Measurements from ENCODE around the gene HBG1. TPM values are rescaled to one million over a fixed set of nuclear protein-coding genes. Genes with fewer than 3 reads are reported as not detected.

HBG1 gene
- total RNA-seq, 1 donor from 2014 or later, result not detected

DNA sequence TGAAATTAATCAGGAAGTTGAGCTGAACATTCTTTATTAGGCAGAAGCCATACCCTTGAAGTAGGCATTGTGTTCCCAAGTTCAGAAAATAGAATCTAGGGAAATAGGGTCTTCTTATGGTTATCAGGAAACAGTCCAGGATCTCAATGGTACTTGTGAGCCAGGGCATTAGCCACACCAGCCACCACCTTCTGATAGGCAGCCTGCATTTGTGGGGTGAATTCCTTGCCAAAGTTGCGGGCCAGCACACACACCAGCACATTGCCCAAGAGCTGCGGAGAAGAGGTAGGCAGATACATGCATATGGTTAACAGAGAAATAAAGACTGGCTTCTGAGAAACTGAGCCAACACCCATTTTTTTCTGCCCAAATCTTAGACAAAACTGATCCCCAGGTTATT is 16.8 kb downstream of the HBG1 start:
- H3K4me1 Mint-ChIP-seq (ENCODE audit: low read depth), result peaks cover 2% of the 10 kb centered on the region
- TF ChIP-seq CTCF (IDR thresholded peaks at IDR 0.05; ENCODE audit: unreplicated experiment), result no peak
- no peaks in the 10 kb centered on the region for H3K36me3 Mint-ChIP-seq (ENCODE audit: insufficient read depth)

GRCh38 chr11:5232176-5232575 is 17.5 kb downstream of the HBG1 start:
- no peaks in the 10 kb centered on the region for H3K27me3 Mint-ChIP-seq
- no peak for DNase-seq (ENCODE audit: low spot score, unreplicated experiment)
- H3K4me1 Mint-ChIP-seq (ENCODE audit: low read depth), result peaks cover 2% of the 10 kb centered on the region
- H3K27ac Mint-ChIP-seq, result no peak overlapping the region
- H3K4me3 Mint-ChIP-seq (ENCODE audit: low read depth), result no peak overlapping the region
- H3K36me3 Mint-ChIP-seq (ENCODE audit: insufficient read depth), result no peaks in the 10 kb centered on the region
- H3K9me3 Mint-ChIP-seq (ENCODE audit: low read depth), result no peaks in the 10 kb centered on the region
- TF ChIP-seq CTCF (IDR thresholded peaks at IDR 0.05; ENCODE audit: unreplicated experiment), result no peak

More for the DNA sequence above, 16.8 kb downstream of the HBG1 start:
- no peak overlapping the region for H3K4me3 Mint-ChIP-seq (ENCODE audit: low read depth)
- no peak overlapping the region for H3K27ac Mint-ChIP-seq
- no peaks in the 10 kb centered on the region for H3K9me3 Mint-ChIP-seq (ENCODE audit: low read depth)
- DNase-seq (ENCODE audit: low spot score, unreplicated experiment), result no peak
- H3K27me3 Mint-ChIP-seq, result no peaks in the 10 kb centered on the region

GRCh38 chr11:5231111-5231510 is 18.5 kb downstream of the HBG1 start:
- Mint-ChIP-seq H3K27ac (no peak overlapping the region), H3K36me3 (ENCODE audit: insufficient read depth) (no peaks in the 10 kb centered on the region), H3K4me1 (ENCODE audit: low read depth) (peaks cover 2% of the 10 kb centered on the region), H3K27me3 (no peaks in the 10 kb centered on the region), H3K4me3 (ENCODE audit: low read depth) (no peak overlapping the region), H3K9me3 (ENCODE audit: low read depth) (no peaks in the 10 kb centered on the region)
- TF ChIP-seq CTCF (IDR thresholded peaks at IDR 0.05; ENCODE audit: unreplicated experiment), result no peak
- no peak for DNase-seq (ENCODE audit: low spot score, unreplicated experiment)

GRCh38 chr11:5230266-5230665 is 19.4 kb downstream of the HBG1 start:
- Mint-ChIP-seq H3K4me3 (ENCODE audit: low read depth) (no peak overlapping the region), H3K36me3 (ENCODE audit: insufficient read depth) (no peaks in the 10 kb centered on the region), H3K27me3 (no peaks in the 10 kb centered on the region), H3K4me1 (ENCODE audit: low read depth) (peaks cover 2% of the 10 kb centered on the region), H3K27ac (no peak overlapping the region), H3K9me3 (ENCODE audit: low read depth) (no peaks in the 10 kb centered on the region)
- no peak for TF ChIP-seq CTCF (IDR thresholded peaks at IDR 0.05; ENCODE audit: unreplicated experiment)
- DNase-seq (ENCODE audit: low spot score, unreplicated experiment), result no peak

DNA sequence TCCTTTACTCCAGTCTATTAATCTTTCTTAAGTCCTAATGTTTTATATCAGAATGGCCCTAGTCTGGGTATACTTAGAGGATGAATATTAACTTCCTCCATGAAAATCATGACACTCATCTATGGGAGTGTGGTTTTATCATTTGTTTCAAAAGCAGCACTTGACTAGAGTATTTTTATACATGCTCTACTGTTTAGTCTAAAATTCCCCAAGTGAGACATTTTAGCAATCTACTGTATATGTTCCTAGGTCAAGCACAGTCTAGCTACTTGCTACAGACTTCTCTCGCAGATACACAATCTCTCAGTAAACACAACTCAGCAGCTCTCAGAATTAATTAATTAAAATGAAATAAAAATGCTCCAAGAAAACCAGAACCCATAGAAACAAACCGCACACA is 19.9 kb downstream of the HBG1 start:
- TF ChIP-seq CTCF (IDR thresholded peaks at IDR 0.05; ENCODE audit: unreplicated experiment), result no peak
- Mint-ChIP-seq H3K9me3 (ENCODE audit: low read depth) (no peaks in the 10 kb centered on the region), H3K27ac (no peak overlapping the region), H3K36me3 (ENCODE audit: insufficient read depth) (no peaks in the 10 kb centered on the region), H3K27me3 (no peaks in the 10 kb centered on the region), H3K4me1 (ENCODE audit: low read depth) (peaks cover 2% of the 10 kb centered on the region), H3K4me3 (ENCODE audit: low read depth) (no peak overlapping the region)
- no peak for DNase-seq (ENCODE audit: low spot score, unreplicated experiment)

Data from progenitor cell of endocrine pancreas (in vitro differentiated cells).